Measurements from ENCODE around the gene PLAAT3. TPM values are rescaled to one million over a fixed set of nuclear protein-coding genes. Genes with fewer than 3 reads are reported as not detected.

The PLAAT3 gene
- total and polyA plus RNA-seq, 4 donors, result 13.4 to 90.1 (median 54.3) TPM

- no peak overlapping the region for H3K27ac ChIP-seq (ENCODE audit: low read depth in 1 of 2, low read length in 2 of 2)
- DNase-seq (ENCODE audit: low spot score), result no peak
- H3K36me3 ChIP-seq (ENCODE audit: control insufficient read depth in 4 of 4, insufficient read depth in 3 of 4, low read depth in 1 of 4, low read length in 3 of 4), result peaks cover 10 to 29% (median 19%) of the 10 kb centered on the region in 4 donors
- TF ChIP-seq JUND (IDR thresholded peaks at IDR 0.05) (no peak), ZBTB33 (IDR thresholded peaks at IDR 0.05) (no peak), REST (IDR thresholded peaks at IDR 0.05) (no peak)
- WGBS, result 89% methylated on average over 3 of the region's 3 CpGs
- H3K4me3 ChIP-seq (ENCODE audit: low read depth in 1 of 3, low read length in 3 of 3), result no peak overlapping the region
- H3K9me3 ChIP-seq (ENCODE audit: control insufficient read depth in 4 of 4, low read length in 3 of 4), result no peaks in the 10 kb centered on the region
- no peaks in the 10 kb centered on the region for H3K4me1 ChIP-seq (ENCODE audit: control insufficient read depth in 4 of 4, insufficient read depth in 4 of 4, low read length in 3 of 4)
- no peaks in the 10 kb centered on the region for H3K27me3 ChIP-seq (ENCODE audit: control insufficient read depth in 4 of 4, insufficient read depth in 4 of 4, low read length in 3 of 4)
- H3K9ac ChIP-seq (ENCODE audit: low read depth in 1 of 2, low read length in 2 of 2), result no peak overlapping the region
Observed at GRCh38 chr11:63652671-63653070, 38.4 kb upstream of the PLAAT3 start.

GRCh38 chr11:63643205-63643604, 29.0 kb upstream of the PLAAT3 start:
- no peak overlapping the region for H3K9ac ChIP-seq (ENCODE audit: low read depth in 1 of 2, low read length in 2 of 2)
- H3K4me1 ChIP-seq (ENCODE audit: control insufficient read depth in 4 of 4, insufficient read depth in 4 of 4, low read length in 3 of 4), result peaks cover 0 to 3% (median 0%) of the 10 kb centered on the region in 4 donors
- H3K9me3 ChIP-seq (ENCODE audit: control insufficient read depth in 4 of 4, low read length in 3 of 4), result no peaks in the 10 kb centered on the region
- no peak overlapping the region for H3K27ac ChIP-seq (ENCODE audit: low read depth in 1 of 2, low read length in 2 of 2)
- no peaks in the 10 kb centered on the region for H3K27me3 ChIP-seq (ENCODE audit: control insufficient read depth in 4 of 4, insufficient read depth in 4 of 4, low read length in 3 of 4)
- DNase-seq (ENCODE audit: low spot score), result no peak
- no peak for TF ChIP-seq EGR1 (IDR thresholded peaks at IDR 0.05; ENCODE audit: low read depth in 2 of 2)
- no peak for TF ChIP-seq FOXA2 (IDR thresholded peaks at IDR 0.05)
- TF ChIP-seq HNF4A (conservative IDR thresholded peaks at IDR 0.05), result no peak
- TF ChIP-seq YY1 (IDR thresholded peaks at IDR 0.05), result no peak
- no peak for TF ChIP-seq TAF1 (conservative IDR thresholded peaks at IDR 0.05)
- no peak for TF ChIP-seq MAX (IDR thresholded peaks at IDR 0.05)
- TF ChIP-seq ZBTB33 (IDR thresholded peaks at IDR 0.05), result no peak
- WGBS, result 99% methylated on average over 3 of the region's 3 CpGs
- no peak overlapping the region for H3K4me3 ChIP-seq (ENCODE audit: low read depth in 1 of 3, low read length in 3 of 3)
- H3K36me3 ChIP-seq (ENCODE audit: control insufficient read depth in 4 of 4, insufficient read depth in 3 of 4, low read depth in 1 of 4, low read length in 3 of 4), result peaks cover 5 to 43% (median 28%) of the 10 kb centered on the region in 4 donors

- Histone ChIP-seq H3K36me3 (ENCODE audit: control insufficient read depth in 4 of 4, insufficient read depth in 3 of 4, low read depth in 1 of 4, low read length in 3 of 4) (peaks cover 3 to 39% (median 23%) of the 10 kb centered on the region in 4 donors), H3K4me1 (ENCODE audit: control insufficient read depth in 4 of 4, insufficient read depth in 4 of 4, low read length in 3 of 4) (peaks cover 0 to 3% (median 0%) of the 10 kb centered on the region in 4 donors), H3K4me3 (ENCODE audit: low read depth in 1 of 3, low read length in 3 of 3) (no peak overlapping the region), H3K27ac (ENCODE audit: low read depth in 1 of 2, low read length in 2 of 2) (no peak overlapping the region), H3K9me3 (ENCODE audit: control insufficient read depth in 4 of 4, low read length in 3 of 4) (no peaks in the 10 kb centered on the region), H3K27me3 (ENCODE audit: control insufficient read depth in 4 of 4, insufficient read depth in 4 of 4, low read length in 3 of 4) (no peaks in the 10 kb centered on the region), H3K9ac (ENCODE audit: low read depth in 1 of 2, low read length in 2 of 2) (no peak overlapping the region)
- TF ChIP-seq REST (IDR thresholded peaks at IDR 0.05) (no peak), RAD21 (IDR thresholded peaks at IDR 0.05) (peak; percentile 36 to 41)
- DNase-seq (ENCODE audit: low spot score), result no peak
Observed at GRCh38 chr11:63641727-63642126, 27.5 kb upstream of the PLAAT3 start.

All from liver (tissue), 9 donors.